NCI-H2196 treated with DMSO at 0.1 percent for 48 hours (cell line): Measurements from ENCODE around the gene SLC41A3.
"Not testable (repeated sequence)": the region's sequence is repeated elsewhere in the genome, so short reads cannot be mapped to it uniquely, and the experiment has no call there.

Experiments
- DNase-seq: peaks from one replicate; lab custom pipeline; 2025; ENCODE audit not compliant: unreplicated experiment; lab: John Stamatoyannopoulos, UW

SLC41A3 gene

DNA sequence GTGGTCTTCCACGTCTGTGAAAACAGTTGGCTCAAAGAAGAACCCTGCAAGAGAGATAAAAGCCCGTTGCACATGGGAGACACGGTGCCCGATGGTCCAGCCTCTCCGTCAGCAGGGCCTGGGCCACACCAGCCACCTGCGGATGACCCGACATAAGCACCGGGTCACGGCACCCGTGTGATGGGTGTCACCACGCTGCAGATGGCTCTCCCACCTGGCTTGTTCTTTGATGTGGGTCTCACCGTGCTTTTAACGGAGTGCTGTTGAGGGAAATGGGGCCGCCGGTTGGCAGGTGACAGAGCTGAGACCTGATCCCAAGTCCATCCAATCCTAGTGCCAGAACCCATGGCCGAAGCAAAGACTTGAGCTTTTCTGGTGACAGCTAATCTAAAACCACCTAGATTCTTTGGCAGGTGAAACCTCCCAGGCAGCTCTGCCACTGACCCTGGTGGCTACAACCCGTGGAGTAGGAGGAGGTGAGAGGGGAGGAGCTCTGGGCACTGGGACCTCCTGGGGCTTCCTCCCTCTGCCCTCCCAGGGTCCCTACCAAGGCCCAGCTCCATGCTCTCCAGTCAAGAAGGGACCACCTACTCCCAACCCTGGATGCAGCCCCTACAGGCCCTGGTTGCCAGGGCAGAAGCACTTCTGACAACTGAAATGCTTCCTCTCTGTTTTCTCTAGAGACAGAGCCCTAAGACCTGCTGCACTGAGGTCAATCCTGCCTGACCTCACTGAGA lies 23.4 kb upstream of the SLC41A3 start:
- DNase-seq = no peak

- DNase-seq = no peak
Measured at GRCh38 chr3:126106336-126107202, 22.6 kb upstream of the SLC41A3 start.

- DNase-seq = no peak
Measured at GRCh38 chr3:126105691-126106187, 21.8 kb upstream of the SLC41A3 start.

DNA sequence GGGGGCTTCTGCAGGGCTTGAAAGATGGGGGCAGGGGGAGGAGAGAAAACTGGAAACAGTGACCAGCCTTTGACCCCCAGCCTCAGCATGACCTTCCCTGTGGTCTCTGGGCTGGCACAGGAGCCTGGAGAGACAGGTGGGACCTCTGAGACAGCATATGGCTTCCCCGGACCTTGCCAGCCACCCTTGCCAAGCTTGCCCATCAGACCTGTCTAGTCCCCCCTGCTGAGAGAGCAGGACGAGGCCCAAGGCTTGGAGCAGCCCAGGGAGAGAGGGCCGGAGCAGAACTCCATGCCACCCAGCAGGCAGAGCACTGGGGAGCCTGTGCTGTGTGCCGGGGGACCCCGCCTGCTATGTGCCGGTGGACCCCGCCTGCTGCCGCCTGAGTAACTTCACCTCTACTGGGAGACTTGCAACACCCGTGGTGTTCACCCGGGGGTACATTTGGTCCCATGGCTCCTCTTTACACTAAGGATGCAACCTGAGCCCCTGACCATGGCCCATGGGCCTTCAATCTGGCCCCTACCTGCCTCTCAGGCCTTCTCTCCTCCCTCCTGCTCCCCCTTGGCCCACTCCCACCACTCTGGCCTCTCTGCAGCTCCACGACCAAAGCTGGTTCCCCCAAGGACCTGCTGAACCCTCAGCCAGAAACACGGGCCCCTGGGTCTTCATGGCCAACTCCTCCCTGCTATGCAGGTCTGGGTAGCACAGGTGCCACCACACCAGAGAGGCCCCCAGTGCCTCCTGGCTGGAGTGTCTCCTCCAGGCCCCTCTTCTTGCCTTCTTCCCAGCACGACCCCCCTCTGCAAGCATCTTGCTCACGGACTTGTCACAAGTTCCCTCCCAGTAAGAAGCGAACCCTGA lies 21.1 kb upstream of the SLC41A3 start:
- no peak for DNase-seq

GRCh38 chr3:126104028-126104635 lies 20.2 kb upstream of the SLC41A3 start:
- no peak for DNase-seq

GRCh38 chr3:126103121-126104027 lies 19.4 kb upstream of the SLC41A3 start:
- DNase-seq = no peak

DNA sequence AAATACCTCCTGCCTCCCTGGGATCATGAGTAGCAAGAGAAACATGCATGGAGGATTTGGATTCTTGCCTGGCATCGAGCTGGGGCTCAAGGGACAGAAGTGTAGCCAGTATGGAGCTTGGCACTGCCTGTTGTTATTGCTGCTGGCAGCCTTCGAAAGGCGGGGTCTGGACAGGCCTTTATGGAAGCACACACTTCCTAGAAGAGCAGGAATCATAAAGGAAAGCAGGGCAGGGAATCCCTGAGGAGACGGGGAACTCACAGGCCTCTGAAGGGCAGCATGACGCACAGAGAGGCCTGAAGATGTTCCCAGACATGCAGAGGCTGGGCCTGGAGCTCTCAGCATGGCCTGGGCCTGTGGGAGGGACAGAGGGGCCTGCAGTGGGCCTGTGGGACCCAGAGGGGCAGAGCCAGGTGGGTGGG lies 18.6 kb upstream of the SLC41A3 start:
- DNase-seq = no peak

DNA sequence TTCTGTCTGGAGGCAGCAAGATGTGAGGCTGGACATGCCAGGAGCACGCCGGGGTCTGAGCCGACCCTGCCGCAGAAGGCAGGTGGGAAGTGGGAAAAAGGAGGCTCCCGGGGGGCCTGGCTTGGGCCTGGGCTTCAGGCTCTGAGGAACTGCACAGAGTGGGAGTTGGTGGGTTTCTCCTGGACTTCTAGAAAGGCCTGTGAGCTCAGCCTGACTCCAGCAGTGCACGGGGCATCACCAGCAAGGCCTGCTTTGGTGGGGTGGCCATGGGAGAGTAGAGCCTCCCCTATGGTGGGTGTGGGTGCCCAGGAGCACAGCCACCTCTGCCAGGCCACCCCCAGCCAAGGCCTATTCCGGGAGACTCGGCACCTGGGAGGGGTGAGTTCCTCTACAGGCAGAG lies 18.1 kb upstream of the SLC41A3 start:
- no peak for DNase-seq

GRCh38 chr3:126101521-126101982 lies 17.6 kb upstream of the SLC41A3 start:
- DNase-seq = no peak

DNA sequence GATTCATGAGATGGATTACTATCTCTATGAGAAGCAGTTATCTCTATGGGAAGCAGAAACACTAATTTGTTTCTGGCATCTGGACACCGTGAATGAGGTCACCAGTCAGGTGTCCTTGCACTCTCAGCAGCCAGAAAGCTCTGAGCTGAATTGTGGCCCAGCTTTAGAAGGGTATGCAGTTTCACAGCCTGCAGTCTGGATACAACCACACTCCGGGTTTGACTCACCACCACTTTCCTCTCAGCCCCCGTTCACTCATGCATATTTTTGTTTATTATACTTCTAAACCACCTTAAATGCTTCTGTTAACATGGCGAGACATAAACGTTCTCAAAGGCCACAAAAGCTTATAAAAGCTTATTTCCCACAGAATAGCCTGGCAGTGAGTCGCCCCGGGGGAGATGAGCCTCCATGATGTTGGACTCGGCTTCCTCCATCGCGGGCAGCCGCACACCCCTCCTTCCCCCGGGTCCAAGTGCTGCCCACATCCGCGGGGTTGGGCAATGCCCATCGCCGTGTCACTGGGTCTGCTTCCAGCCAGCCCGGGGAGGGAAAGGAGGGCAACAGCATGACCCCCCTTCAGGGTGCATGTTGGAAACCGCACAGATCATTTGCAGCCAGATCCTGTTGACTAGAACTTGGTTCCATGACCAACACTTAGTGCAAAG lies 16.8 kb upstream of the SLC41A3 start:
- DNase-seq = no peak

- DNase-seq = no peak
Measured at GRCh38 chr3:126100269-126100633, 16.3 kb upstream of the SLC41A3 start.

DNA sequence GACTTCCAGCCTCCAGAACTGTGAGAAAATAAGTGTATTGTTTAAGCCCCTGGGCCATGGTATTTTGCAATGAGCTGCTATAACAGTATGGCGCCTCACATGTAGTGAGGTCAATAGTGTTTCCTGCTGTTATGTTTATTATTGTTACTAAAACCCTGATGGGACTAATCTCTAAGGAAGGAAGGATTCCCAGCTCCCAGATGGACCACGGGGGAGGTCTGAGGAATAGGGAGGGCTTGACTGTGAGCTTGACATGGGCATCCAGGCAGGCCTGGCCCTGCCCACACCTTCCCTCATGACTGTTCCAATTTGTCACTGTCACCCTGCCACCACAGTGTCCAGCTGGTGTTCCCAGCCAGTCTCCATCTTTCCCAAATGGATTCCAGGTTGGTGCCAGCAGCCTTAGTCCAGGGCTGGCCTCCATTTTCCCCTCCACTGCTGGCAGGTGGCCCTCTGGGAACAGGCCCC lies 14.5 kb upstream of the SLC41A3 start:
- DNase-seq = no peak

DNA sequence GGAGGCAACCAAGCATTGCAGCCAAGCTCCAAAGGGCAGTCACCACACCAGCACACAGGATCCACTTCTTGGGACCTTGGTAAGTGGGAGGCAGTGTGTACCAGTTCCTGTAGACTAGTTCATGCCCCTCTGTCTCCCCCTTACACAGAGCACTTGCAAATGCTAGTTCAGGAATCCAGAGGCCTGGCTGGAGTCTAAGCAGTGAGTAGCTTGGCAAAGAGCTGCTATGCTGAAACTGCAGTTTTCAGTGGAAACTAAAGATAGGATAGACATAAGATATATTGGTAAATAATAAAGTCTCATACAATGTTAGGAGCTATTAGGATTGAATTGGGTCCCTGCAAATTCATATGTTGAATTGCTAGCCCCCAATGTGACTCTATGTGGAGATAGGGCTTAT lies 13.9 kb upstream of the SLC41A3 start:
- no peak for DNase-seq

- not testable (repeated sequence) for DNase-seq
Measured at GRCh38 chr3:126096274-126096673, 12.3 kb upstream of the SLC41A3 start.

GRCh38 chr3:126092128-126092527 lies 8.2 kb upstream of the SLC41A3 start:
- not testable (repeated sequence) for DNase-seq

- DNase-seq = no peak
Measured at GRCh38 chr3:126087552-126088175, 3.7 kb upstream of the SLC41A3 start.

DNA sequence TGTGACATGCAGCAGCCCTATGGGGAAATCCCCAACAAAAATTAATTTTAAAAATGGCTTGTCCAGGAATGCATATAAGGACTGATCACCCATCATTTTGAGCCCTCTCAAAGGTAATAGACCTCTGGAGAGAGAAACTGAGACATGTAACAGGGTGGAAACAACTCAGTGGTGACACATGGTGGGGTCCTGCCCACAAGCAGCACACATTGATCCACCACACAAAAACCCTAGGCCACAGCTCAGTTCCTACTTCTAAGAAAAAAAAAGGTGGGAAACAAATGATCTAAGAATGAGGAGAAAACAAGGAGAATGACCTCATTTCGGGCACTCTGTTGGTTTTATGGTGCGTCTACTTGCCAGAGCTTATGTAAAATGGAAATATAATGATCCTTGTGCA lies 1.9 kb upstream of the SLC41A3 start:
- DNase-seq = no peak

DNA sequence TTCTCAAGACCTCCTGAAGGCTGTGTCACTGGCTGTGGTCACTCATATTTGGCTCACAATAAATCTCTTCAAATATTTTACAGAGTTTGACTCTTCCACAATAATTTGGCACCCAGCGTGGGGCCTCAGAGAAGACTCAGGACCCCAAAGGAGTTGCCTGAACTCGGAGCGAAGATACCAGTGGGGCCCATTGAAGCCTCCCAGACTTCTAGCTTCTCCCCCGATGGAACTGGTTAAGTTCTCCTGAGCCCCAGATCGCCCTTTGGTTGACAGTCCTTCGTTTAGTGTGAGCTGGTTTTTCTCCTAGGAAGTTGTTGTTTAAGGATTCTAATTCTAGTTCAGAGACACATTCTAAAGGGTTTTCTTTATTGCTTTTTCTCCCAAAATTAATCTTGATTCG lies 1.4 kb upstream of the SLC41A3 start:
- DNase-seq = no peak

GRCh38 chr3:126084768-126085180 lies 850 bp upstream of the SLC41A3 start:
- no peak for DNase-seq
